MCF 10A (cell line): ENCODE results near the gene SLC6A8. TPM values are rescaled to one million over a fixed set of nuclear protein-coding genes. Genes with fewer than 3 reads are reported as not detected.

ENCODE experiments used
- BruUV-seq: library from RNA; stranded (reverse); fragments of 400-500 nt; replicated peaks from 2 replicates; lab custom pipeline; 2021; lab: Mats Ljungman, UMichigan
- CTCF ChIA-PET: fragments of 300-600 bp; sonication (Branson Sonifier 250); formaldehyde crosslinking; extraction: SDS; loops from one replicate; lab custom pipeline; 2021; ENCODE audit warnings: antibody characterized with exemption, inconsistent platforms; lab: Yijun Ruan, JAX
- POLR2A ChIA-PET: fragments of 300-600, 350-650 bp; sonication (Branson Sonifier 250); formaldehyde crosslinking; extraction: SDS; loops from one replicate; lab custom pipeline; 2020; ENCODE audit warnings: antibody characterized with exemption, inconsistent platforms; lab: Yijun Ruan, JAX
- DNase-seq: peaks from one replicate; pipeline ENCODE4 v3.0.0-alpha.2; 2018; ENCODE audit not compliant: unreplicated experiment
- H3K27ac Mint-ChIP-seq: one replicate; pipeline ENCODE4 v1.8.0; 2022; ENCODE audit warnings: mild to moderate bottlenecking, low read depth, mixed read lengths; ENCODE audit not compliant: unreplicated experiment
- H3K27me3 Mint-ChIP-seq: one replicate; pipeline ENCODE4 v1.8.0; 2022; ENCODE audit warnings: mixed read lengths; ENCODE audit not compliant: insufficient read depth, unreplicated experiment
- H3K36me3 Mint-ChIP-seq: one replicate; pipeline ENCODE4 v1.8.0; 2022; ENCODE audit warnings: mild to moderate bottlenecking, moderate library complexity, mixed read lengths; ENCODE audit not compliant: insufficient read depth, unreplicated experiment
- H3K4me1 Mint-ChIP-seq: one replicate; pipeline ENCODE4 v1.8.0; 2022; ENCODE audit warnings: mixed read lengths; ENCODE audit not compliant: insufficient read depth, unreplicated experiment
- H3K4me3 Mint-ChIP-seq: one replicate; pipeline ENCODE4 v1.8.0; 2022; ENCODE audit warnings: mild to moderate bottlenecking, moderate library complexity, mixed read lengths; ENCODE audit not compliant: unreplicated experiment
- H3K9me3 Mint-ChIP-seq: one replicate; pipeline ENCODE4 v1.8.0; 2022; ENCODE audit warnings: mixed read lengths; ENCODE audit not compliant: unreplicated experiment
- CTCF ChIP-seq: fragments of 200-600 bp; IDR thresholded peaks from one replicate; pipeline ENCODE4 v1.8.0; 2022; ENCODE audit warnings: antibody characterized with exemption, mild to moderate bottlenecking; ENCODE audit not compliant: unreplicated experiment
- intact Hi-C: fragments of 100-400 bp; cut with micrococcal nuclease; formaldehyde crosslinking; loops from 2 replicates; pipeline ENCODE4 v1.14.1; 2022
- total RNA-seq: library from RNA; stranded (reverse); gene quantifications from 2 replicates; pipeline ENCODE4 v1.2.3, GENCODE V29; 2022

Gene SLC6A8
- total RNA-seq, 1 experiment from 2014 or later, result 66.6 TPM

GRCh38 chrX:153639177-153640044 is 48.3 kb upstream of the SLC6A8 start:
- H3K27me3 Mint-ChIP-seq, result peaks cover 22% of the 10 kb centered on the region
- H3K4me3 Mint-ChIP-seq, result no peak overlapping the region
- TF ChIP-seq CTCF, result no peak
- DNase-seq, result no peak
- ChIA-PET POLR2A (no interaction called here), CTCF (interaction anchor here (1.0 kb wide), 1 partner anchor 17 kb away, joined by 3 read pairs; no protein-coding TSS in a partner anchor)
- BruUV-seq, result no TSS peak
- H3K4me1 Mint-ChIP-seq, result no peaks in the 10 kb centered on the region
- H3K36me3 Mint-ChIP-seq, result no peaks in the 10 kb centered on the region
- H3K9me3 Mint-ChIP-seq, result no peaks in the 10 kb centered on the region
- intact Hi-C loops, result no loop called here
- H3K27ac Mint-ChIP-seq, result no peak overlapping the region

GRCh38 chrX:153640045-153640686 is 47.6 kb upstream of the SLC6A8 start:
- H3K4me1 Mint-ChIP-seq, result no peaks in the 10 kb centered on the region
- H3K4me3 Mint-ChIP-seq, result no peak overlapping the region
- H3K36me3 Mint-ChIP-seq, result no peaks in the 10 kb centered on the region
- intact Hi-C loops, result no loop called here
- peaks cover 14% of the 10 kb centered on the region for H3K27me3 Mint-ChIP-seq
- no peak for TF ChIP-seq CTCF
- H3K9me3 Mint-ChIP-seq, result no peaks in the 10 kb centered on the region
- BruUV-seq, result no TSS peak
- ChIA-PET POLR2A (no interaction called here), CTCF (no interaction called here)
- no peak overlapping the region for H3K27ac Mint-ChIP-seq
- DNase-seq, result no peak

- no peak overlapping the region for H3K27ac Mint-ChIP-seq
- H3K9me3 Mint-ChIP-seq, result no peaks in the 10 kb centered on the region
- TF ChIP-seq CTCF, result no peak
- DNase-seq, result no peak
- ChIA-PET CTCF (no interaction called here), POLR2A (no interaction called here)
- BruUV-seq, result no TSS peak
- intact Hi-C loops, result no loop called here
- no peak overlapping the region for H3K4me3 Mint-ChIP-seq
- peaks cover under 1% of the 10 kb centered on the region for H3K4me1 Mint-ChIP-seq
- H3K27me3 Mint-ChIP-seq, result peaks cover 11% of the 10 kb centered on the region
- no peaks in the 10 kb centered on the region for H3K36me3 Mint-ChIP-seq
Observed at GRCh38 chrX:153640736-153641575, 46.8 kb upstream of the SLC6A8 start.

- no peaks in the 10 kb centered on the region for H3K9me3 Mint-ChIP-seq
- TF ChIP-seq CTCF, result no peak
- ChIA-PET POLR2A (no interaction called here), CTCF (no interaction called here)
- DNase-seq, result no peak
- peaks cover 11% of the 10 kb centered on the region for H3K27me3 Mint-ChIP-seq
- no peaks in the 10 kb centered on the region for H3K36me3 Mint-ChIP-seq
- H3K4me1 Mint-ChIP-seq, result peaks cover 6% of the 10 kb centered on the region
- H3K4me3 Mint-ChIP-seq, result no peak overlapping the region
- BruUV-seq, result no TSS peak
- intact Hi-C loops, result no loop called here
- H3K27ac Mint-ChIP-seq, result no peak overlapping the region
Observed at GRCh38 chrX:153641627-153642026, 46.1 kb upstream of the SLC6A8 start.
